GM21360 (cell line): ENCODE results near the gene MAP7.
"Not testable (repeated sequence)": the region's sequence is repeated elsewhere in the genome, so short reads cannot be mapped to it uniquely, and the experiment has no call there.

Experiments used
- ATAC-seq: cut with Tn5 transposase; IDR thresholded peaks from one replicate; pipeline ENCODE4 v1.9.1; 2021; ENCODE audit warnings: mild to moderate bottlenecking, moderate library complexity; ENCODE audit not compliant: unreplicated experiment

The MAP7 gene

DNA sequence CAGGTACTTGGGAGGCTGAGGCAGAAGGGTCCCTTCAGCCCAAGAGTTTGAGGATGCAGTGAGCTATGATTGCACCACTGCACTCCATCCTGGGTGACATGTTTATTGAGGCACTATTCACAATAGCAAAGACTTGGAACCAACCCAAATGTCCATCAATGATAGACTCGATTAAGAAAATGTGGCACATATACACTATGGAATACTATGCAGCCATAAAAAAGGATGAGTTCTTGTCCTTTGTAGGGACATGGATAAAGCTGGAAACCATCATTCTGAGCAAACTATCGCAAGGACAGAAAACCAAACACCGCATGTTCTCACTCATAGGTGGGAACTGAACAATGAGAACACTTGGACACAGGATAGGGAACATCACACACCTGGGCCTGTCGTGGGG, 149.0 kb downstream of the MAP7 start:
- not testable (repeated sequence) for ATAC-seq

DNA sequence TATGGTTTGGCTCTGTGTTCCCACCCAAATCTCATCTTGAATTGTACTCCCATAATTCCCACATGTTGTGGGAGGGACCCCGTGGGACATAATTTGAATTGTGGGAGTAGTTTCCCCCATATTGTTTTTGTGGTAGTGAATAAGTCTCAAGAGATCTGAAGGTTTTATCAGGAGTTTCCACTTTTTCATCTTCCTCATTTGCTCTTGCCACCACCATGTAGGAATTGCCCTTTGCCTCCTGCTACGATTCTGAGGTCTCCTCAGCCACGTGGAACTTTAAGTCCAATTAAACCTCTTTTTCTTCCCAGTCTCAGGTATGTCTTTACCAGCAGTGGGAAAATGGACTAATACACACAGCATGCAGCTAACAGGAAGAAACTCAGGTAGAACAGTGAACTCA, 151.8 kb downstream of the MAP7 start:
- no peak for ATAC-seq

GRCh38 chr6:136396908-136397307, 153.3 kb downstream of the MAP7 start:
- no peak for ATAC-seq

DNA sequence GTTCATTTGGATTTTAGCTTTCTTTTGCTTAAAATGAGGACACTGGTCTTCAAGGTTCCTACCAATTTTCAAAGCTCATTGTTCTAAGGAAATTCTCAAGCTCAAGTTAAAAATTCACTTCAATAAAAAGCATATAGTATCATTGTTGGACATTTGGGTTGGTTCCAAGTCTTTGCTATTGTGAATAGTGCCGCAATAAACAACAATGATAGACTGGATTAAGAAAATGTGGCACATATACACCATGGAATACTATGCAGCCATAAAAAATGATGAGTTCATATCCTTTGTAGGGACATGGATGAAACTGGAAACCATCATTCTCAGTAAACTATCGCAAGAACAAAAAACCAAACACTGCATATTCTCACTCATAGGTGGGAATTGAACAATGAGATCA, 159.3 kb downstream of the MAP7 start:
- not testable (repeated sequence) for ATAC-seq

GRCh38 chr6:136387316-136387715, 162.9 kb downstream of the MAP7 start:
- no peak for ATAC-seq

DNA sequence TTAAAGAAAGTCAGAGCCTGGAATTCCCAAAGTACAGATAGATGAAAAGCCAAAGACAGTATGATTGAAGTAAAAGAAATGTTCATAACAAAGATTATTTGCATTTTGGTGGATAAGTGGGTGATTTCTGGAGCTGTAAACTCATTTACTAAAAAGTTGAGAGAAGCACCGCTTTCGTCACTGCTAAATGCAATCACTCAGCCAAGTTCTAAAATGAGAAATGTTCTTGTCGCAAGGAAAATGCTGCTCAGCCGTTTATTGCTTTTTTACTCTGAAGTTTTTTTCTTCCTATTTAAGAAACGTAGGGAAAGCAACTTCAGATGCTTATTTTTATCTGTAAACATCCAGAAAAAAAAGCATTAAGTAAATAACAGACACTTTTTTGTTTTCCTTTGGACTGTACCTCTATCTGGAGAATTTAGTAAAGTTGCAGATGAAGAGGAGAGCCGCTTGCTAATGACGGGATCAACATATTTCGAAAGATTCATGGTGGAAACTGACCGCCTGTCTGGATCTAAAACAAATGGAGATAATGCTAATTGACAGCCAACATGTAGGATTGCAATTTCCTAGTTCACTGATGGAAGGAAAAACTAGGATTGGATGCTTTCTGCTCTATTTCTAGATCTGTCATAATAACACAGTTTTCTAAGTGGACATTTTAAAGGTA, 166.8 kb downstream of the MAP7 start:
- no peak for ATAC-seq

DNA sequence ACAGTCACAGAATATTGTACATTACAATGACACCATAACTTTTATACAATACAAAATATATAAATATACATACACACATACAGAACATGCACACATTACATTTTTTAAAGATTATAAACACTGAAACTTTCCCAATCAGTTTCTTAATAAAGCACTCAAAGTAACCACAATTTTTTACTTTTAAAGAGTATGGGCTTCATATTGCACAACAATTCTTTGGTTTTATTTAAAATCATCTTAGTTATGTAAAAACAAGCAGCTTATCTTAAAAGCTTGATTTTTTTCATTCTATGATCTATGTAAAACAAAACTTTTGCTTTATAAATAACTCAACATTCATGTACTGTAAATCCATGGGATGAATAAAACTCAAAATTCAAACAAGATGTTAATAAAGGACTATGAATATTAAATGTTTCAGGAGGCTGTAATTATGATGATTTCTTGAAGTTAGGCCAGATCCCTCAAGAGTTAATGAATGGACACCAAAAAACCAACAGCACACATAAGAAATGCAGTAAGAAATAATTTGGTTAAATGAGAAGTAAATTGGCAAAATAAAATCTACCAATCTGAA, 167.5 kb downstream of the MAP7 start:
- no peak for ATAC-seq

GRCh38 chr6:136378888-136379287, 171.3 kb downstream of the MAP7 start:
- ATAC-seq, result no peak

DNA sequence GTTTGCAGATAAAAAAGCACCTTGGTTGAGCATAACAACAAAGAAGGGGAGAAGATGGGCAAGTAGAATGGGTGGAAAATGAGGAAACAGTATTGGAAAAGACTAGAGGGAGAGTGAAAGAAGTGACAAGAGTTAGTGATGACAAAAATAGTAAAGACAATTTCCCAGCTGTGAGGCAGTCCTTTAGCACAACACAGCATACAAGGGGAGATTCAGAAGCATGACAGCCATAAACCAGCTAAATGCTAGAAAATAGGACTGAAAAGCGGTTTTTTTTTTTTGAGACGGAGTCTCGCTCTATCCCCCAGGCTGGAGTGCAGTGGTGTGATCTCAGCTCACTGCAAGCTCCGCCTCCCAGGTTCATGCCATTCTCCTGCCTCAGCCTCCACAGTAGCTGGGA, 174.4 kb downstream of the MAP7 start:
- not testable (repeated sequence) for ATAC-seq

- ATAC-seq, result no peak
These were observed 178.3 kb downstream of the MAP7 start for GRCh38 chr6:136371959-136372358.

DNA sequence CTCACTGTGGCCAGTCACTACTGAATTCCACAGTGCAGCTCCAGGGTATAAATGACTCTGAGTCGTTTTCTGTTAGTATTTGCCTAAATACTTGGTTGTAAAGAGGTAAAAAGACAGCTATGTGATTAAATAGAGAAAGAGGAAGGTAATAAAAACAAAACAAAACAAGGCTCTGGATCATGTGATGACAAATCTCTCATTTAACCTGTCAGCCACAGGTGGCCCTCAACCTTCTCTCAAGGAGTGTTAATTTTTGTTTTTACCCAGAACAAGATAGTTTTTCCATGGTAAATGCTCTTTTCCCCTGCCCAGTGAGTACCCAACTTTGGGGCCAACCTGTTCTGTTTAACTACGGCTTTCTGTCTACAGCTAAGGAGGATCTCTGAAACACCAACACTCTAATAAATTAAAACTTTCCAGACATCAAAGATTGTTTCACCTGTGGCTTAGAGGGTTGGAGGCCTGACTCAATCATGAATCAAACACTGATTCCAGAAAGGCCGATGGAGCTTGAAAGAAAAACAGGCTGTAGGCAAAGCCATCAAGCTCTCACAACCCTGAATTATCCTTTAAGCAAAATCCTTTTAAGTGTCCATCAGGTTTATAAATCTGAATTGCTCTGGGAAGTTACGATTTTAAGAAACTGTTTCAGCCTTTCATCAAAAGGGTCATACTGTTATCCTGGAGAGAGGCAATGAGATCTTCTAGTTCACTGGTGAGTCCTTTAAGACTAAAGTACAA, 179.1 kb downstream of the MAP7 start:
- no peak for ATAC-seq

GRCh38 chr6:136365776-136366354, 184.4 kb downstream of the MAP7 start:
- ATAC-seq, result no peak

DNA sequence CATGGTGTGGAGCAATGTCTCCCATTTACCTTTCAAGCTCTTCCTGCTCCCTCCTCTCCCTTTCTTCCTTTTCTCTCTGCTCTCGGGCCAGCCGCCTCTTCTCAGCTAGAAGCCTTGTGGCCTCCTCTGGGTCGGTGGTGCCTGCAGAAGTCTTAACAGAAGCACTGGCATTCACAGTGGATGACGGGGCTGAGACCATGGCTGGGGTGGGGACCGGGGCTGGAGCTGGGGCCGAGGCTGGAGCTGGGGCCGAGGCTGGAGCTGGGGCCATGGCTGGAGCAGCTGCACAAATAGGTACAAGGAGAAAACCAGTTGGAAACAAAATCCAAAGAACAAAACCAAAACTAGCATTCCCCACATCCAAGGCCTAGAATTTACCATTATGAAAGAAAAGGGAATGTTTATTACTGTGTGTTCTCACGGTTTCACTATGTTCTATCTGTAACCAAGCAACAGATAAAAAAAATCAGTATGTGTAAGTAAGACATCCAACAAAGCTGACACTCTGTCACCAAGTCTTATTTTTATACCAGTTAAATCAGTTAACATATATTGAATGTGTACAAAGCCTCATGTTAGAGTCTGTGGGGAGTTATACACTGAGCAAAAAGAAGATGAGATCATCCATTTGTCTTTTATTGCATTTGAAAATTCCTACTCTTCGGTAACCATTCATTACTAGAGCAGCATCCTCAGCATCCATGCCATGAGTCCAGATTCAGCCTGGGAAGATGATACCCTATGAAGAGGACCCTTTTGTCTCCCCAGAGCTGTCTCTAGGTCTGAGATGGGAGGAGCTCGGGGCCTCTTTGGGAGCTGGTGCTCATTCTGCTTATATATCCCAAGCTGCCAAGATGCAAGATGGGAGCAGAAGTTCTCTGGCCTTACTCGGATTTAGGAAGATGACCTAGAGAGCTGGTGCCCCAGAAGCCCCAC, 187.5 kb downstream of the MAP7 start:
- ATAC-seq, result no peak

- no peak for ATAC-seq
These were observed 188.4 kb downstream of the MAP7 start for GRCh38 chr6:136361787-136362186.

DNA sequence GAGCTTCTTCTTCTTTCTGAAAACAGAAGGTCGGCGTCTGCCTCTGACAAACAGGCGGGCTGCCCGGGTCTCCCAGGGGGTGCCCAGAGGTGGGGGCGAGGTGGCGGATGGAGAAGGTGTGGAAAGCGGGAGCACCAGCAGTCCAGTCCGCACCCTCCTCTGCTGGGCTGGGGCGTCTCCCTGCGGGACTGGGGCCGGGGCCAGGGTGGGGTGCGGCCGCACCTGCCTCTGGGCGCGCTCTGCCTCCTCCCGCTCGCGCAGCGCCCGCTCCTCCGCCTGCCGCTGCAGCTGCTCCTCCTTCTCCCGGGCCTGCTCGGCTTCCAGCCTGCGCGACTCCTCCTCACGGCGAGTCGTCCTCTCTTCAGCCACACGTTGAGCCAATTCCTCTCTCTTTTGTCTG, 189.4 kb downstream of the MAP7 start:
- ATAC-seq, result no peak

DNA sequence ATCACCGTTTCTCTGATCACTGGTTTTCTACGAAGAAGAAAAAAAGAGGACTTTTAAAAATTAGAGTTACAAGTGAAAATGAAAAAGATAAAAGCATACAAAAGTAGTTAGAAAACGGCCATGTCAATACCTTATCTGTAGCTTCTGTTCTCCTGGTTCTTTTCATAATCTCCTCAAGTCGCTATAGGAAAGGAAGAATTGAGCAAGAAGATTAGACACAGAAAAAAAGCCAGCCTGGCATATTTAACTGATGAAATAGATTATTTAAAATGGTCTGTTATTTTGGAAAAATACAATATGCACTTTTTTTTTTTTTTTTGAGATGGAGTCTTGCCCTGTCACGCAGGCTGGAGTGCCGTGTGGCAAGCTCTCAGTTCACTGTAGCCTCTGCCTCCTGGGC, 190.4 kb downstream of the MAP7 start:
- ATAC-seq, result no peak

DNA sequence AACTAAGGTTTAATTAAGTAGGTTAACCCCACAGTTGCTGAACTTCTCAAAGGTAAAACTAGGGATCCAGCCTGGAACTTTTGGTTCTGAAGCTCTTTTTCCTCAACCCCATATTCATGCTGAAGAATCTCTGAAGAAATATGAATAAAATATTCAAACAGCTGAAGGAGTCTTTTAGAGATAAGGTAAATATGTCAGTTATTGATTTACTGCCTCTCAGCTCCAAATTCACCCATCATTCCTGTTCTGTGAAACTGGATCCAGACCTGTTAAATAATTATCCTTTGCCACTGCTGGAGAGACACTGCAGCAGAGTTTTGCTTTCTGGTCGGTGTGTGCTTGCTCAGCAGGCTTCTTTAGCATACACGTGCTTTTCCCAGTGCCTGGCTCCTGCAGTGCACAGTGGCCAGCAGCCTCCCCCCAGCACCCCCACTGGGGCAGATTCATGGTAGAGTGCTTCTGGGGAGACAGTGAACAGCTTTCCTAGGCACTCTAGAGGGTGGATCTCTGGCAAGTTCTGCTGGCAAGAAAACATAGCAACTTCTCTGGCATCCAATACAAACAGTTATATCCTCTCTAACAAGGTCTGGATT, 198.6 kb downstream of the MAP7 start:
- ATAC-seq, result no peak

GRCh38 chr6:136350914-136351313, 199.3 kb downstream of the MAP7 start:
- ATAC-seq, result no peak

- ATAC-seq, result no peak
These were observed 202.4 kb downstream of the MAP7 start for GRCh38 chr6:136347847-136348246.

GRCh38 chr6:136345145-136345544, 205.1 kb downstream of the MAP7 start:
- ATAC-seq, result no peak
